ENCODE measurements around the gene DYNC2LI1.

DYNC2LI1 gene

DNA sequence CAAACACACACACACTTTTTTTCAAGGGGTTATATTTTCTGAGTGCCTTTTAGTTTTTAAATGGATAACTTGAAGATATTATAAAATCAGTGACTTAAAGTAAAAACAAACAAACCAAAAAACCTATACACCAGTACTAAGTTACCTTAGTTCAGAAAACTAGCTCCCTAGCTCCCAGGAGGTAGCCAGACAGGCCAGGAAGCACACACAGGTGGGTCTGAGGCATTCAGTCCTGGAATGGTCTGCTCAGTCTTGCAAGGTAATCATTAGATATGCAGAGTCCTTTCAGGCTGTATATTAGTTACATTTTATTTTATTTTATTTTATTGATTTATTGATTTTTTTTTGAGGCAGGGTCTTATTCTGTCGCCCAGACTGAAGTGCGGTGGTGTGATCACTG, 10.7 kb upstream of the DYNC2LI1 start:
- no peak for DNase-seq (ENCODE audit: low spot score)

DNA sequence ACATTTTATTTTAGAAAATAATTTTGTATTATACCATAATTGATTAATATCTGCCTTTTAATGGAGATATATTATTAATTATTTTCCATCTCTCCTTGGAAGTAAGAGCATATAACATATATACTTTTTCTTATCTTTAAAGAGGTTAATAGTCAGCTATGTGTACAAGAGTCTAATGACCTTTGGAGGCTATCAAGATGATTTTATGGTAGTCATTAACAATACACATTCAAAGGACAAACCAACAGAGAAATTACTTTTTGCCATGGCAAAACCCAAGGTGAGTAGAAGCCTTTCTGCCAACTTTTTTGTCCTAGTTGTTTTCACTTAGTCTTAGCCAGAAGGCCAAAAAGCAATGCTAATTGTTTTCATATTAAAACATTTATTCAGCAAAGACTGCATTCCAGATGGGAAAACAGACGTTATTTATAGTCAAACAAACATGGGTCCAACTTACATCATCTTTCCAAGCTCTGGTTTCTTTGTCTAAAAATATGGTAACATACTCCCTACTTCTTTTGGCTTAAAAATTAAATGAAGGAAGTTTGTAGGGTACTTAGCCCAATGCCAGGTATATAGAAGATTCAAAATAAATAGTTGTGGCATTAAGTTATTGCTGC, 9.6 kb upstream of the DYNC2LI1 start:
- no peak for DNase-seq (ENCODE audit: low spot score)

DNA sequence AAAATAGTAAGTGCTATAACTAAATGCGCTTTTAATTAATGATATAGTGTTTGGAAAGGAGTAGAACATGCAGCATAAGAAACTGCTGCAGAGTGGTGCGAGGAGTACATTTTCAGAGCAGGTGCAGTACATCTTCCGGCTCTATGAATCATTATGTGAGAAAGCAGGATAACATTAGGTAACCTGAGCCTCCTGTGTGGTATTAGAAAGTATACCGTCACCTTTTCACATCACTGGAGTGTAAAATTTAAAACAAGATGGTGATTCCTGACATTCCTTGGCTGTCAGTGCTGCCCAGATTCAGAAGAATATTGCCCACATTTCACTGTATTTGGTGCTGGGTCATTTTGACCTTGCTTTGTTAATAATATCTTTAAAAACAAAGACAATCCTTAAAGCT, 7.8 kb upstream of the DYNC2LI1 start:
- DNase-seq (ENCODE audit: low spot score), result no peak

DNA sequence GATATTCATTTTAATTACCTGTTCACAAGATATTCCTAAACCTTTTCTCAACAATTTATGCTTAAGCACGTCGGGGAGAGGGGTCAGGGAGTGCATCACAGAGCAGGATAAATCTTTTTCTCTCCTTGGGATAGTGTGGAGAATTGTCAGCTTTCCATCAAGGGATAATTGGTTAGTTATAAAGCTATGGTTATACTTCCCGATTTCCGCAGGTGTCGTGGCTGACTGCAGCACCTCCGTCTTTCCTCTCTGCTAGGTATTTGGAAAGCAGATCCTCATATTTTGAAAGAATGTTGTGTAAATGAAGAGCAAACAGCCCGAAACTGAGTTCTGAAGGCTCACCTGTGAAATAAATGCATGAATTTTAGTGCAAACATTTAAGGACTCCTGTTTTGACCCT, 778 bp downstream of the DYNC2LI1 start:
- no peak for DNase-seq (ENCODE audit: low spot score)

DNA sequence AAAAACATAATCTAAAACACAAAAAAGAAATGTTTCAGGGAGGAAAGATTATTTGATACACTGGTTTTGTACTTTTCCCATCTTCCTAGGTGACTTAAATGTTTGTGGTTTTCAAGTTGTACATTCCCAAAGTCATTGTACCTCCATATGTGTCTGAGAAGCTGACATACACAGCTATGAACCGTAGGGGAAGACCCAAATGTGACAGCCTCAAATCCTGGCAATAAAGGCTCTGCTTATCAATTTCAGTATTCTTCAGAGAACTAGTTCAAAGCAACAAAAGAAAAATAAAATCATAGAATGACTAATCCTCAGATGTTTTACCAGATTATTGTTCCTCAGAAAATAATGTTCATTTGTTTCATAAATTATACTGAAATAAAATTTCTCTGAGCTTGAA, 2.5 kb downstream of the DYNC2LI1 start:
- no peak for DNase-seq (ENCODE audit: low spot score)

DNA sequence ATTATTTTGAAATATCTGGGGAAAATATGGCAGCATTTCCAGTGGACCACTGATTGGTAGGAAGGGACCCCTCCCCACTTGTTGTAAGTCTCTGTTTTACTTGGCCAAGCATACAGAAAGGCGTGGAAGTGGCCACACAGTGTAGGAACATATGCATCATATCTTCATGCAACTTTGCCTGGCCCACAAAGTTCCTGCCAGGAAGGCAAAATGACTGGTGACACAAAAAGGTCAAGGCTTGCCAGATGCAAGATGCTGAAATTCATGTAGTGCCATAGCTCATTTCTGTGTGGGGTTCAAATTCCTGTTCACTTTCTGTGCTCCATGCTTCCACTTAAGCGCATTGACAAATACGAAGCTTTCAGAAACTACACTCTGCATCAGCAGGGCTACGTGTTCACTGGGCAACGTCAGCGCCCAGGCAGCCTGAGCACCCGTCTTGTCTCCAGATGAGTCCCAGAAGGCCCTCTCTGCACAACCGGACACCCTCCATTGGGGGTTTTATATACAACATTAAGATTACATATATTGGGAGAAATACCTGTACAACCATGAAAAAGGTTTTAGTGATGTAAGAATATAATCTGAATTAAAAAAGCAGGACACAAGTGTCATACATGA, 3.6 kb downstream of the DYNC2LI1 start:
- DNase-seq (ENCODE audit: low spot score), result no peak

DNA sequence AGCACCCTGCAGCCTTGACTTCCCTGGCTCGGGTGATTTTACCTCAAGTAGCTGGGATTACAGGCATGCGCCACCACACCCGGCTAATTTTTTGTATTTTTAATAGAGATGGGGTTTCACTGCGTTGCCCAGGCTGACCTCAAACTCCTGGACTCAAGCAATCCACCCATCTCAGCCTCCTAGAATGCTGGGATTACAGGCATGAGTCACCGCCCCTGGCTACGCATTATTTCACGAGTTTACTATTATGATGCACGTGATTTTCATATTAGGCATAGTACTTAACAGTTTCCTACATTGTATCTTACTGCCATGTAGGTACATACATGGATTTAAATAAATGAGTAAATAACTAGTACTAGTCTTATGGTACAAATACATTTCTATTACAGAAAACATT, 4.4 kb downstream of the DYNC2LI1 start:
- DNase-seq (ENCODE audit: low spot score), result no peak

DNA sequence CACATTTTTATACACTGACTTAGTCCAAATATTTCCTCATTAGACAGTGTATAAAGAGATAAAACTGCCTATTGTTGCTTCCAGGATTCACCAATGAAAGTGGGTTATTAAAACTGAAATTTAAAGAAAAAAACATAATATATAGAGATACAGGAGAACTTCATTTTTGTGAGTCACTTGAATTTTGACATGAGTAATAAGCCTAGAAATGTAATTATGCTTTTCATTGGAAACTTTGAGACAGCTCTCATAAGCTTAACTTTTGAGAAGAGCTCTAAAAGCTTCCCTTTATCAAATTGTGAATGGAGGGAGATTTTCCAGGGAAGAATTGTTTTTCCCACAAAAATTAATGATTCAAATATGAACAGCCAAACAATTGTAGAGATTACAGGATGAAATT, 14.1 kb downstream of the DYNC2LI1 start:
- no peak for DNase-seq (ENCODE audit: low spot score)

DNA sequence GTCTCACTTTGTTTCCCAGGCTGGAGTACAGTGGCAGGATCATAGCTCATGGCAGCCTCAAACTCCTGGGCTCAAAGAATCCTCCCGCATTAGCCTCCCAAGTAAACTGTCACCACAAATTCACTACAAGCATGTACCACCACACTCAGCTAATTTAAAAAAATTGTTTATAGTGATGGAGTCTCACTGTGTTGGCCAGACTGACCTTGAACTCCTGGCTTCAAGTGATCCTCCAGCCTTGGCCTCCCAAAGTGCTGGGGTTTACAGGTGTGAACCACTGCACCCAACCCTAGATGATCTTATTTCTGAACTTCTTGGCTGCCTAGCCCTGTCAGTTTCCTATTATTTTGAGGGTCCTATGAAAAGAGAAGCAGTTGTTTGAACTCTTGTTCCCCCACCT, 14.8 kb downstream of the DYNC2LI1 start:
- no peak for DNase-seq (ENCODE audit: low spot score)

DNA sequence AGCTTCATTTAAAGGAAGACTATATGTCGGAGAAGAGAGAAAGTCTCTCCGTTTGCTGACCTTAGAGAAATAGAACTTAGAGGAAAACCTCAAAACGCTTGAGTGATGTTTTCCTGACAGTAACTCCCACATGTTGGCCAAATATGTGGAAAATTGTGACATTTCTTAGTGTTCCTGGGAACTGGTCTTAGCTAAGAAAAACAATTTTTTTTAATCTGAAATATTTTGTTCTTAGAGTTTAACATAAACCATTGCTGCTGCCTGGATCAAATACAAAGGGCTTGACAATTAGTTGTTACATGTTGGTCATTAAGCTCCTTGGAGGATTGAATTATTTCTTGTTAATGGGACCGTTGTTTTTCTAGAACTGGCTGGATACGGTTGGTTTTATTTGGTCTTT, 16.3 kb downstream of the DYNC2LI1 start:
- no peak for DNase-seq (ENCODE audit: low spot score)

- no peak for DNase-seq (ENCODE audit: low spot score)
These were observed 17.4 kb downstream of the DYNC2LI1 start for GRCh38 chr2:43791035-43791765.

- no peak for DNase-seq (ENCODE audit: low spot score)
These were observed 18.8 kb downstream of the DYNC2LI1 start for GRCh38 chr2:43792653-43793052.

DNA sequence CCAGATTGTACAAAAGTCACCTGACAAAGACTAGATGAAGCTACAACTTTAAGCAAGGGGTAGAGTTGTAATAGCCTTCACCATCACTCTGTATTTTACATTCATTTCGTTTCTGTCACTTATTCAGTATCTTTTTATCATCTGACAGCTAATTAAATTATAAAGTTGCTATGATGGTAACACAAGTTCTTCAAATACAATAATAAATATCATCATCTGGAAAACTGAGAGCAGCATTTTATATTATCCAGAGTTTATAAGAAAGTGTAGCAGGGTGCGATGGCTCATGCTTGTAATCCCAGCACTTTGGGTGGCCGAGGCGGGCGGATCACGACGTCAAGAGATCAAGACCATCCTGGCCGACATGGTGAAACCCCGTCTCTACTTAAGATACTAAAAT, 21.1 kb downstream of the DYNC2LI1 start:
- DNase-seq (ENCODE audit: low spot score), result no peak

GRCh38 chr2:43796206-43796605, 22.4 kb downstream of the DYNC2LI1 start:
- no peak for DNase-seq (ENCODE audit: low spot score)

- DNase-seq (ENCODE audit: low spot score), result no peak
These were observed 24.5 kb downstream of the DYNC2LI1 start for GRCh38 chr2:43798300-43798699.

DNA sequence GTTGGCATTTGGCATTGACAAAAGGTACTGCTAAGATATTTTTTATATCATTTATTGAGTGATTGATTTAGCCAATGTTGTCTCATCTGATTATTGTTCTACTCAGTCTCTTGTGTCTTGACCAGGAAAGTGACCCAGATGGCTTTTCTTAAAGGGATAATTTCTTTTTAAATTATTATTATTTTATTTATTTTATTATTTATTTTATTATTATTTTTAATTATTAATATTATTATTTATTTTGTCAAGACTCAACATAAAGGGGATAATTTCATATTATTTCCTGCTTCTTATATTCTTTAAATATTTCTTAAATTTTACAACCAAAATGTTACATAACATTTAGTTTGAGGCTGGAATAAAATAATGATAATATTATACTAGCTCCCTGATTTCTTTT, 27.1 kb downstream of the DYNC2LI1 start:
- DNase-seq (ENCODE audit: low spot score), result no peak

DNA sequence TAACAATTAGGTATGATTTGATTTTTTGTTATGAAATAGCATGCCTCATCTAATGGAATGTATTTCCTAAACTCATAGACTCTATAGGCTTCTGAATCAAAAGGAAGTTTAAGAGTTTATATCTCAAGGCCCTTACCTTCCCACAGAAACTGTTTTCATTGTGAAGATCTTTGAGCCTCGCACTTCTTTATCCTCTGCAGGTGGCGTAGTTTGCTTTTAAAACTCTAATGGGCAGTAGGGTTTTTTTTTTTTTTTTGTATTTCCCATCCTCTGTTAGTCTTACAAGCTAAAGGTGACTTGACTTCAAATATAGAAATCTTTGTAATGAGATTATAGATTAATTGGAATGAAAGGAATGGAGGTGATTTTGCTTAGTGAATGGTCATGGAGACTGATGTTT, 28.3 kb downstream of the DYNC2LI1 start:
- DNase-seq (ENCODE audit: low spot score), result no peak

DNA sequence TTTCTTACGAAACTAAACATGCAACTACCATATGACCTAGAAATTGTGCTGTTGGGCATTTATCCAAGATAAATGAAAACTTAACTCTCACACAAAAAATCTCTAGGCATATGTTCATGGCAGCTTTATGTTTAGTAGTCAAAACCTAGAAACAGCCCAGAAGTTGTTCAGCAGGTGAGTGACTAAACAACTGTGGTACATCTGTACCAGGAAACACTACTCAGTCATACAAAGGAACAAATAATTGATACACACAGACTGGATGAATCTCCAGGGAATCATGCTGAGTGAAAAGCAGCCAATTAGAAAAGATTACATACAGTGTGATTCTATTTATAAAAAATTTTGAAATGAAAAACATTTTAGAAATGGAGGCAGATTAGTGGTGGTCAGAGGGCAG, 29.3 kb downstream of the DYNC2LI1 start:
- no peak for DNase-seq (ENCODE audit: low spot score)

DNA sequence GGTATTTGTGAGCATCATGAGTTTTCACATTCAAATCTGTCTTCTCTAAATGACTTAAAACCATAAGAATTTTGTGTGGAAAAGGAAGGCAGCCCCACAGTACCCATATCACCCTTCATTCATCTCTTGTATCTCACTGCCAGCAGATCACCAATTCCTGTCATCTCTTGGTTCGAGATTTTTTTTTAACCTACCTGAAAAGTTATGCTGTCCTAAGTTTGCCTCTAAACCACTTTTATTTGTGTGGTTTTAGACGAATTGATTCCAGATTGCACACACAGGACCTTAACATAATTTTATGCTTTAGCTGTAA, 32.8 kb downstream of the DYNC2LI1 start:
- no peak for DNase-seq (ENCODE audit: low spot score)

- DNase-seq (ENCODE audit: low spot score), result no peak
These were observed 36.6 kb downstream of the DYNC2LI1 start for GRCh38 chr2:43810452-43810851.

- no peak for DNase-seq (ENCODE audit: low spot score)
These were observed 37.0 kb downstream of the DYNC2LI1 start for GRCh38 chr2:43810888-43811287.

DNA sequence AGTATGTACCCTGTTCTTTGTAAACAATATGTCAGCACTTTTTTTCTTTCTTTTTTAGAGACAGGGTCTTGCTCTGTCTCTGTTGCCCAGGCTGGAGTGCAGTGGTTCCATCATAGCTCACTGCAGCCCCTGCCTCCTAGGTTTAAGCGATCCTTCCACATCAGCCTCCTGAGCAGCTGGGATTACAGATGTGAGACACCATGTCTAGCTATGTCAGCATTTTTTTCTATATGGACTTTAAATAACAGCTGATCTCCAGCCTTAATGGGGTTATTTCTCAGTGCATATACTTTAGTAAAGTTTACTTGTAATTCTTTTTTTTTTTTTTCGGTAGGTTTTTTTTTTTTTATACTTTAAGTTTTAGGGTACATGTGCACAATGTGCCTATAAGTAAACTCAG, 38.2 kb downstream of the DYNC2LI1 start:
- DNase-seq (ENCODE audit: low spot score), result no peak

DNA sequence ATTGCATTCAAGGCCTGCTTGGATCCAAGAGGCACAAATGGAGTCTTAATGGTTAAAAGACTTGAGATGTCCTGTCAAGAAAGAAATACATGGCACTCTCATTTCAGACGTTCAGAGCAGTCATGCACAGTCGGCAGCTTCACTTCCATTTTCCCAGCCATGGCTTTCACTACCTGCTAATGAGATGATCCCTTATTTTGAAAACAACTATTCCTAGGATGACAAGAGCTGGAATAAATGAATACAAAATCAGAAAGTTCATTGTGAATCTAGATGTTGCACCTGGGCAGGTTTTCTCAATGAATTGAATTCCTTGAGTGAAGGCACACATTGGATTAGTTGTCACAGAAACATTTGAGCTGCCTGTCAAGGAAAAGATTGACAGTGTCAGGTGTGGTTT, 39.1 kb downstream of the DYNC2LI1 start:
- no peak for DNase-seq (ENCODE audit: low spot score)

DNA sequence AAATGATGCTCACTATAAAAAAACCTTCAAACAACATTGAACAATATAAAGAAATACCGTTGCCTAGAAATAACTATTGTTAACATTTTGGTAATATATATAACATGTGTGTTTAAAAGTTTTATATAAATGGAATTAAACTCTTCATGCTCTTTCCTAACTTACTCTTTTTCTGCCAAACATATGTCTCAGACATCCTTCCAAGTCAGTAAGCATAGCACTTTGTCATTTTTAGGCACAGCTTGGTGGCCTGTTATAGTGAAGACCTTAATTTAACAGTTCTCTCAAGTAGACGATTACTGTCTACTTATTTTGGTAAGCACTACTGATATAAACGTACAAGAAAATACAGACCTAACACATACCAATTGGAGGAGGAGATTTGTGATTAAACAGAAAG, 40.9 kb downstream of the DYNC2LI1 start:
- DNase-seq (ENCODE audit: low spot score), result no peak
